ENCODE measurements around the gene SNRPD3.
"Not testable (repeated sequence)": the region's sequence is repeated elsewhere in the genome, so short reads cannot be mapped to it uniquely, and the experiment has no call there.

Gene SNRPD3

GRCh38 chr22:24535348-24535747 is 20.5 kb upstream of the SNRPD3 start:
- no peak for FAIRE-seq

- FAIRE-seq: no peak
These were observed 19.7 kb upstream of the SNRPD3 start for GRCh38 chr22:24536089-24536488.

GRCh38 chr22:24540470-24540869 is 15.3 kb upstream of the SNRPD3 start:
- FAIRE-seq: no peak

- FAIRE-seq: no peak
These were observed 13.9 kb upstream of the SNRPD3 start for GRCh38 chr22:24541681-24542515.

- no peak for FAIRE-seq
These were observed 13.2 kb upstream of the SNRPD3 start for GRCh38 chr22:24542641-24543040.

GRCh38 chr22:24543185-24543601 is 12.6 kb upstream of the SNRPD3 start:
- FAIRE-seq: no peak

GRCh38 chr22:24543679-24544243 is 12.0 kb upstream of the SNRPD3 start:
- no peak for FAIRE-seq

GRCh38 chr22:24548812-24549211 is 7.0 kb upstream of the SNRPD3 start:
- FAIRE-seq: no peak

GRCh38 chr22:24550028-24550901 is 5.5 kb upstream of the SNRPD3 start:
- FAIRE-seq: no peak

- no peak for FAIRE-seq
These were observed 4.8 kb upstream of the SNRPD3 start for GRCh38 chr22:24550902-24551435.

GRCh38 chr22:24552503-24553286 is 3.1 kb upstream of the SNRPD3 start:
- not testable (repeated sequence) for FAIRE-seq

GRCh38 chr22:24553597-24554312 is 2.0 kb upstream of the SNRPD3 start:
- FAIRE-seq: no peak

GRCh38 chr22:24554313-24555164 is 1.3 kb upstream of the SNRPD3 start, which contains the start of gene GUCD1:
Gene GUCD1, minus strand, starts transcription at chr22:24555138. Its CDS starts 147 bp downstream, at chr22:24554991.
- FAIRE-seq: no peak

GRCh38 chr22:24559471-24559870 is 3.7 kb downstream of the SNRPD3 start:
- FAIRE-seq: no peak

GRCh38 chr22:24563246-24563645 is 7.4 kb downstream of the SNRPD3 start:
- no peak for FAIRE-seq

GRCh38 chr22:24564376-24565058 is 8.7 kb downstream of the SNRPD3 start:
- FAIRE-seq: no peak

GRCh38 chr22:24565077-24565476 is 9.3 kb downstream of the SNRPD3 start:
- no peak for FAIRE-seq

GRCh38 chr22:24566899-24567511 is 11.2 kb downstream of the SNRPD3 start:
- FAIRE-seq: no peak

GRCh38 chr22:24567668-24568067 is 11.9 kb downstream of the SNRPD3 start:
- no peak for FAIRE-seq

GRCh38 chr22:24571266-24571665 is 15.5 kb downstream of the SNRPD3 start:
- no peak for FAIRE-seq

Data from A204.1 (cell line).